Midbrain (tissue), 1 donor: ENCODE results near the gene MAN2A1.
A peak's percentile ranks its signal among the peaks of the same experiment; 100 is the strongest.
"Not testable (repeated sequence)": the region's sequence is repeated elsewhere in the genome, so short reads cannot be mapped to it uniquely, and the experiment has no call there.

Experiments
- DNase-seq: peaks from one replicate; lab custom pipeline; 2025; lab: John Stamatoyannopoulos, UW

MAN2A1 gene

DNA sequence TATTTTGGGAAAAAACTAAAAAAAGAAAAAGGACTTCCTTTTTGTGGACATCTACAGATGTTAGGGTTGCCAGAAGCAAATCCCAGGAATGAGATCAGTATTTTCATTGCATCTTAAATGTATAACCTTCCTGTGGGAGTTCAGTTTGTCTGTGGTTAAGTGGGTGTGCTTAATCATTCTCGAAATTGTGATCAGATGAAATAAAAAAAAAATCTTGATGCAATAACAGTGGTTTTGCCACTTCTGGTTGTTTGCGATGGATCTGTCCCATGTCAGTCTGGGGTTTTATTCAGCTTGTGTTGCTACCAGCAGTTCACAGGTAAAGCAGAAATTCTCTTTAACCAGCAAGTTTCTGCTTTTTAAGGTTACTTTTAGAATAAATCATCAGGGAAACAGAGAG lies 179.0 kb downstream of the MAN2A1 start:
- DNase-seq = no peak

DNA sequence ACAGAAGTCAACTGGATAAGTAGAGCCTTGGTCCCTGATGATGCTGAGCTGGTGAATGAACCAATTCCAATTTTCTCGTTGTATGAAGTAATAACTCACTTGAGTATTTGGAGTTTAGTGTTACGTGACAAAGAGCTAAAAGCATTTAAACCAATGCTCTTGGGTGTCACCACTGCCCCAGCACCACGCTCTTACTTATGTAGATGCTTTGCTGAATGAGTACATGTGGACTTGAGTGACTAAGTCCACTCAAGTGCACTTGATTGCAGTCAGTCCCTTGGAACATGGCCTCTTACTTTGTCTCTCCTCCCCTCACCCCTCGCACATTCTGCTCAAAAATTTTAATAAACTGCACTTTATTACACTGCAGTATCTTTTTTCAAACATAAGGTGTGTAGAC lies 184.0 kb downstream of the MAN2A1 start:
- DNase-seq = no peak

DNA sequence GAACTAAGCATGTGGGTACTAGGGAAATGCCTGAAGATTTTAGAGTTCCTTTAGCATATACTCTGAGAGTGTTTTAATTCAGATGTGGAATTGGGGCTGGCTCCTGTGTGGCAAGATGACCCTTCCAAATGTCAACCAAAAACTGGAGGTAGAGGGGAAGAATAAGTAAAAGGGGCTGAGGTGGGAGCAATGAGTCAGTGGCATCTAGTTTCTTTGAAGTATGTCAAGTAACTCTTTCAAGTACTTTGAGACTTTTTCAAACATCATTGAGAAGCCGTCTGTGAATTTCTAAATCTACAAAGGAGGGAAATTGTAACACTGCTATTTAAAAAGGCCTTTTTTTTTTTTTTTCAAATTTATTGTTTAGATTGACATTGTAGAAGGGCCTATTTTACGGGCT lies 184.4 kb downstream of the MAN2A1 start:
- DNase-seq = no peak

DNA sequence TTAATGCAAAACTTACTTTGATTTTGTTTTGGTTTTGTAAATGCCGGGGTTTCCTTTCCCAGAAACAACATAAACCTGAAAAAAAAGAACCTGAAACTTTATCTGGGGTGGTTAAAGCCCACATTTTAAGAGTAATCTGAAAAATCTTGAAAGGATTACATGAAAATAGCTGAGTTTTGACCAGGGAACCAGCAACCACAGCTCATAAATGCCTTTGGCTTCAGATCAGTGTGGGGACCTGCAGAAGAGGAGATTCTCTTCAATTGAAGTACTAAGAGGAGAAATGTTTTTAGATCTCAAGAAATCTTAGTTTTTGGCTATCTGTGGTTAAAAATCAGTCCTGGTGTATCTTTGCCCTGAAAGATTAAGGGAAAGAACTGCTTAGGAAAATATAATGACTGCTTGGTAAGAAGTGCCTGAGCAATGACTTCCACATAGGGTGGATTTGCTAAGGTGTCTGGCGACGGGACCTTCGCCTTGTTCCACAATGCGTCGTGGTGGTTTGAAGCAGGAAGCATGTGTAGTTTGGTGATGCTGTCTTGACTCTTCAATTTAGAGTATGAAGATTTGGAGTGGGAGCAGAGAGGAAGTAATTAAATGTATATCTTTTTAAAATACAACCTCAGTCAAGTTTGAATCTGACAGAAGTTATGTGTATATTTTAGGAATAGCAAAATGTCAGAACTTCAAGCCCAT lies 186.5 kb downstream of the MAN2A1 start:
- no peak for DNase-seq

DNA sequence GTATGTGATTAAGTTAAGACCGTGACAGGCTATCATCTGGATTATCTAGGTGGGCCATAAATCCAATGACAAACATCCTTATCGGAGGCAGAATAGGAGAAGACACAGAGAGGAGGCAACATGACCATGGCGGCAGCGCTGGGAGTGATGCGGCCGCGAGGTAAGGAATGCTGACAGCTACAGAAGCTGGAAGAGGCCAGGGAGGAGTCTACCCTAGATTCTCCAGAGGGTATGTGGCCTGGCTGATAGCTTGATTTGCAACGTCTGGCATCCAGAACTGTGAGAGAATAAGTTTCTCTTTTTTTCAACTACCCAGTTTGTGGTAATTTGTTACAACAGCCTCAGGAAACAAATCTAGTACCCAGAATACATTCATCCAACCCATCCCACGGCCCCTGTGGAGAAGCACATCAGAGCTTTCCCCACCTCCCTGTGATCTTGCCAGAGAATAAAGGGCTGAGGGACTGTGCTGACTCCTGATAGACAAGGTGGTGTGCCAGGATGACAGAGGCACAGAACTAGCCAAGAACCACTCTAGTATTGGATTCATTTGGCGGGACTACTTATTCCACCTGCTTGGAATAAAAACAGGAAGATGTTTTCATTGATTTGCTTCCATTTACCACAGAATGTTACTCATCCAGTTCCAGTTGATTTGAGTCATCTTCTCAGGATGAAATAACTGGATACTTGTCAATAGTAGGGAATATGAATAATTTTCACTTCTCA lies 187.4 kb downstream of the MAN2A1 start:
- no peak for DNase-seq

DNA sequence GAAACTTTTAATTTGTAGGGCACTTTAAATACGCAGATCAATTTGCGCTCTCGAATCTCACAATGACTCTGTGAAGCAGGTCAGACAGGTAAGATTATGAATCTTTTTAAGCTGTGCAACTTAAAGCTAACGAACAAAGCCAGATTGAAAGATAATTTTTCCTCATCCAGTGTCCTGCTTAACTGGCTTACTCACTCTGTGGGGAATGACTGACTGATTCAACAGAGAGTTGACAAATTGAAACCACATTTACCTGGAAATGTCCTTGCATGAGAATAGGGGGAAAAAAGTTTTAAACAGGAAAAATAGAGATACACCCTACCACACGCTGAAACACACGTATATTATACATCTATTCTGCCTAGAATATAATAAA lies 187.9 kb downstream of the MAN2A1 start:
- DNase-seq = no peak

DNA sequence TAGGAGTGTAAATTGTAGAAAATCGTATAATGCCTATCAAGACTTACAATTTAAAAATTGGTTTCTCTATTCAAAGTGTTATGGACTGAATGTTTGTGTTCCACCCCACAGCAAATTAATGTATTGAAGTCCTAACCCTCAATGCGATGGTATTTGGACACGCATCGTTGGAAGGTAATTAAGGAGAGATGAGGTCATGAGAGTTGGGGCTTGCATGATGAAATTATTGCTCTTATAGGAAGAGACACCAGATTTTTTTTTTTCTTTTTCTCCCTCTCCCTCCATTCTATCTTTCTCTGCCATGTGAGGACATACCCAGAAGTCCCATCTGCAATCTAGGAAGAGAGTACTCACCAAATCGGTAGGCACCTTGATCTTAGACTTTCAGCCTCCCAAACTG lies 189.2 kb downstream of the MAN2A1 start:
- no peak for DNase-seq

DNA sequence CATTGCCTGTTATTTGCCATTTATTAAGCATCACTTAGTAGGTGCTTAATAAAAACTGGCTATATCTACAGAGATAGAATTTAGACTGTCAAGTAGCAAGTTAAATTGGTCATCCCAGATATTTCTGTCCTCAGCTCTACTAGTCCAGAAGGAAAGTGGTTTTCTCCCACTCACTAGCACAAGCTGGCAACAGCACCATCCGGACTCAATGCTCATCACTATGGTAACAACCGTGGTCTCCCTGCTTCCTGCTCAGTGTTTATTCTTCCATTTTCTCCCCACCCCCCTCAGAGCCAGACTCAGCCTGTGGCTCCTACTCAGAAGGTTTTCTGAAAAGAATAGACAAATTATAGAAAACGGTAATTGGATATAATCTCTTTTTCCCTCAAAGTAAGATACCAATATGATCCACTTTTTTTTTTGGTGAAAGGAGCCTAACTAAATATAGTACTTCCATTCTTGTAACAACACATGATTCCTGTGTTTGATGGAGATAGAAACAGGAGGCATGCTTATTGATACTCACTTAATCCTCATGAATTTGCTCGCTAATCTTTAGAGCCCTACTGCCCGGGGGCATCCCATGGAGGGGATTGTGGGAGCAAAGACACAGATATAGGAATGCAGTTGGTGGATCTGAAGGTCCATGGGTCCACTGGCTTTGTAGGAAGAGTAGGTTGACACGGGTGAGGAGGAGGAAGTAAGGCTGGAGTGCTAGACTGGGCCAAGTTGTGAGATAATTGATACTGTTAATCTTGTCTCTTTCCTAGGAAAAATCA lies 191.4 kb downstream of the MAN2A1 start:
- DNase-seq = no peak

DNA sequence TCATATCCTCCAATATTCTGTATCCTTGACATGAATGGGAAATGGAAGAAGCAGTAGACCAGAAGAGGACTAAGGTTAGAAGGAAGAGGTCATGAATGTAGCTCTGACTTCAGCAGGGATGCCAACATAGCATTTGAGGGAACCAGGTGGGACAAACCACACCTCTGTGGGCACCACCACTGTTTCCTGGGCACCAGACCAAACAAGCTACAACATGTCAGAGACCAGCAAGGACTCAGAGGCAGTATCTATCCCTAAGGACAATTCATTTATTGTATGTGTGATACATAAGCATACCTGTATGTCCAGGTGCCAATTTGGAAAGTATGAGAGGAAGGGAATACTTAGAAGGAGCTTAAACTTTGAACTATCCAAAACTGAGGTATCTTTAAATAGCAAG lies 192.8 kb downstream of the MAN2A1 start:
- no peak for DNase-seq

DNA sequence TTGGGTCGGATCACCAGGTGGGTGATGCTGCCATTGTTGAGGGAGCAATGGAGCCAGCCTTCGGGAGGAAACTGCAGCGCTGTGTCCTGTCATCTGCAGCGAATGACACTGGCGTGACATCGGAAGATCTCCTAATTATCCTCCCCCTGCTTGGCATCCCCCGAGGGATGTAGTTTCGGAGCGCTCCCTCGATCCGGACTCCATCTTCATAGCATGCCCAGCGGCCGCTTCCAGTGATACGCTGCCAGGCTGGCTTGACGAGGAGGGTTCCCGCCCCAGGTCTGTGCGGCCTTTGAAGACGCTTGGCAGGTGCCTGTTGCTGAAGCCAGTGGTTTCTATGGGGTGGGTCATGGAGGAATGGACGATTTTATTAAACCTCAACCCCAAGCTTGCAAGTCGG lies 194.9 kb downstream of the MAN2A1 start:
- DNase-seq = no peak

DNA sequence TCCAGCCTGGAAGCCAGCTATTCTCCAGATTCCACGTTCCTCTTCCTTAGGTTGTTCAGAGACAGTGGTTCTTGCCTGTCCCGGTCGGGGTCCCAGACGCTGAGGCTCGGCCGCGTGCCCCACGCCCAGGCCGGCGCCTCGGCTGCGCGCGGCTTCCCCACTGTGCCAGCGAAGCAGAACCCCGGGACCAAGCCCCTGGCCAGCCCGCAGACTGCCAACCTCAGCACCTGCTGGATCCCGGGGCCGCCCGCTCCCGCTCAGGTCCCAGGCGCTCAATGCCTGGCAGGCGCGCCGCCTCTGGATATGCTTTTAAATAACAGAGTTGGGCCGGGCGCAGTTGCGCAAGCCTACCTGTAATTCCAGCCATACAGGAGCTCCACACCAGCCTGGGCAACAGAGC lies 195.5 kb downstream of the MAN2A1 start:
- DNase-seq = no peak

DNA sequence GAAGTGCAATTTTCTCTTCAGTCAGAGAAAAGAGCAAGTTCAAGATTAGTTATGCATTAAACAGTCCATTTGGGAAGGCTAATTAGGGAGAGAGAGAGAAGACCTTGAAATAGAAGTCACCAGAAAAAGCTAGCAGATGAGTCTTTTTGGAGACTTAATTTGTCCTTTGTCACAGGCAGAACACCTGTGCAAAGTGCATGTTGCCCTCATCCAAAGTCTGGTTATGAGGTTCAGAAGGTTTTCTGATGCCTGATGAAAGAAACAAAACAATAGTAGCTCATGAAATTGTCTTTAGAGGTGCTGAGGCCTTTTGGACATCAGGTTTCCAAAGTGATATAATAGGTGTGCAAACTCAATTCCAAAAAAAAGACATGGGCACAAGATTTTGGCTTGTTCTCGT lies 199.3 kb downstream of the MAN2A1 start:
- DNase-seq = no peak

DNA sequence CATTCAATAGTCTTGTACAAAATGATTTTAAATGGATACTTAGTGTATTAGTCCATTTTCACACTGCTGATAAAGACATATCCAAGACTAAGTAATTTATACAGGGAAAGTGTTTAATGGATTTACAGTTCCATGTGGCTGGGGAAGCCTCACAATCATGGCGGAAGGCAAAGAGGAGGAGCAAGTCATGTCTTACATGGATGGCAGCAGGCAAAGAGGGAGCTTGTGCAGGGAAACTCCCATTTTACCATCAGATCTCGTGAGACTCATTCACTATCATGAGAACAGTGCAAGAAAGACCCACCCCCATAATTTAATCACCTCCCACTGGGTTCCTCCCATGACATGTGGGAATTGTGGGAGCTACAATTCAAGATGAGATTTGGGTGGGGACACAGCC lies 203.5 kb downstream of the MAN2A1 start:
- not testable (repeated sequence) for DNase-seq

DNA sequence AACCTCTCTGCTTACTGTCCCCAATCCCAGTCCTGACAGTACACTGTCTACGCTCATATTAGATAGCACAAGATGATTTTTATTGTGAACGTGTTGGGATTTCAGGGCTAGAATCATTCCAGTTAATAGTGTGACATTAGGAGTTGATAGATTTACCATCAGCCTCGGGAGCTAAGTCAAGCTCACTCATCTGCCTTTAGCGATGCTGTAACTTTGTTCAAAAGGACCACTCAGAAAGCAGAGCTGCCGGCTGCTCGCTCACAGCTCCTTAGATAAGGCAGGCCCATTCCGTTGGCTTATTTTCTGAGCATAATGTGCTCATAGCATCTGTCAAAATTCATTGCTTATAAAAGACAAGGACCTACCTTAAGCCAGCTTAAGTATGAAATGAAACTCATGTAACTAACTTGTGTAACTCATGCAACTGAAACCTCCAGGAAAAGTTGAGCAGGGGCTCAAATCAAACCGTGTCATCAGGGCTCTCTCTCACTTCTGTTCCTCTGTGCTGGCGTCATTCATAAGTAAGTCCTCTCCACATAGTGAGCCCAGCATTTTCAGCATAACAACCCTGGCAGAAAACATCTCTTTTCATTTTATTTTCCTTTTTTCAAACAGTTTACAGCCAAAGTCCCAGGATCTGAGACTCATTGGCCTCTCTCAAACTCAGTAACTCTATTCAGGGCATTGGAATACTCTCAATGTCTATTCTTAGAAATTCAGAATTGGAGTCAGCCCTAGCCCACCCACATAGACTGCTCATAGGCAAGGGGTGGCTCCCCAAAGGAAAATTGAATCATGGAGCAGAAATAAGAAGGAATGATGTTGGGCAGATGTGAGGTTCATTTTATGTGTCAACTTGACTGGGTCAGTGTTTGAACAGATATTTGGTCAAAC lies 208.8 kb downstream of the MAN2A1 start:
- DNase-seq = peak; percentile 28

DNA sequence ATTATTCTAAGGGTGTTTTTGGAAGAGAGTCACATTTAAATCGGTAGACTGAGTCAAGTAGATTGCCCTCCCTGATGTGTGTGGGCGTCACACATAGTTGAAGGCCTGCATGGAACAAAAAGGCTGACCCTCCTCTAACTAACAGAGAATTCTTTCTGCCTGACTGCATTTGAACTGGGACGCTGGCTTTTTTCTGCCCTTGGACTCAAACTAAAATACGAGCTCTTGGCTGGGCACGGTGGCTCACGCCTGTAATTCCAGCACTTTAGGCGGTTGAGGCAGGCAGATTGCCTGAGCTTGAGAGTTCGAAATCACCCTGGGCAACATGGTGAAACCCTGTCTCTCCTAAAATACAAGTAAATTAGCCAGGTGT lies 209.4 kb downstream of the MAN2A1 start:
- DNase-seq = peak; percentile 26

DNA sequence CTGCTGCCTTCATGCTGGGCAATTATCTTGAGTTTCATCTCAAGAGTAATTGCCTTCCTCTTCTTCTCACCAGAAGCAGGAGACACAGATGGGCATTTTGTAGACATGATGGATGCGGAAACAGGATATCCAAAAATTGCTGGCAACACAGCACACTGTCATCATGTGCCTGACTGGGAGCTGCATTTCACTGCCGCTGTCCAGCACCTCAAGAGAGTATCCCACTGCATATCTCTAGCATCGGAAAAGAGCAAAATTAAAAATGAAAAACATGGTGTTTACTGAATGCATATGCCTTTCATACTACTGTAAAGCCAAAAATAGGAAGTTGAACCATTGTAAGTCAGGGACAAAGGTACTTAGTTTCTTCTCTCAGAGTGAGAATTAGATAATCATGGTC lies 210.7 kb downstream of the MAN2A1 start:
- no peak for DNase-seq

DNA sequence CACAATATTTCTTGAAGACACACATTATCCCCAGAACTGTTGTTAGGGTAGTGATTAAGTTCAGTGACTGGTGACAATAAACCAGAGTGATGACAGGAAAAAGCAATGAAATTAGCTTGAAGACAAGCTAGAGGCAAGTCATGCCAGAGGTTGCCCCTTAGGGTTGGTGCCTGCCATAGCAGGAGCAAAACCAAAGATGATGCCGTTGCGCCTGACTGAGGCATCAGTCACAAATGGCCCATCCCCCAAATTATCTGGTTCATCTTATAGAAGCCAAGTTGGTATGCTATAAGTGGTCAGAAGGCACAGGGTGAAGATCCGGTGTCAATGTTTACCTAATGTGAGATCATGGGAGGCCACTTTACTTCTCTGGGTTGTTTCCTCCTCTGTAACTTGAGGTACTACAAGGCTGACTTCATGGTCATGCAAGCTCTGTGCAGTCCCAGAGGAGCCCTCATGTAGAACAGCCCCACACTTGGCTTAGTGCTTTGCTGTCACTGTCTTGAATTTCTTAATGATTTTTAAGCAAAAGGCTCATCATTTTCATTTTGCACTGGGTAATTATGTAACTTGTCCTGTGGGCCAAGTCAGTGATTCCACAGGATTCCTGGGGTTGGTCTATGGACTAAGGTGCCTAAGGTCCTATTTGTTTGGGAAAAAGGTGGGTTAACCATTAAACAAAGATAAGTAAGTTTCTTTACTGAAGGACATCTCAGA lies 211.3 kb downstream of the MAN2A1 start:
- DNase-seq = no peak

DNA sequence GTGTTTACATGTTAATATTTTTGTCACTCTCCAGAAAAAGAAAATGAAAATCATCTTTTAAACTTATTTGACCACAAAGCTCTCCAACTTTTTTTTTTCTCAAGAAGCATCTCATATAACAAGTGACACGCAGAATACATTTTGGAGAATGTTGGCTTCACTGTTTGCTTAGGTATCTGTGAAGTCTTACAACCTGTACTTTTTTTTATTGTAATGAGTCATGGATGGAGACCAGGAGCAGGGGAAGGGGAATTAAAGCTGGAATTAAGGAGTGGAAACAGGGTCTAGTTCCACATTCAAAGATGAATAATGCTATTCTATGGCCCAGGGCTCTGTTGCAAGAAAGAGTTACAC lies 211.9 kb downstream of the MAN2A1 start:
- no peak for DNase-seq

DNA sequence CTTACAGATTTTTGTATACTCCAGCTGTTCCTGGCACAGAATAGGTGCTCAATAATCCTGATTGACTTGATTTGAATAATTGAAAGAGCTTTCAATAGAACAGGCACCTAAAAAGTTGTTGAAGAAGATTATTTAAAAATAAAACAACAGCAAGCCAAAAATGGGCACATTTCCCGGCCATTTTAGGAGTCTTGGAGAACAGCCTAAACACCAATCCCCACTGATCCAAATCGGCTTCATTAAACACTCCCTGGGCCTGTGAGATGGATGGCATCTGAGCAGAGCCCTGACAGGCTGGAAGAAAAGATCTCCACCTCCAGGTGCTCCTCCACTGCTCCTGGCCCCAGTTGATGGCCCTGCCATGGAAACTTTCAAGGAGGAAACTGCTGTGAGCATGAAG lies 213.3 kb downstream of the MAN2A1 start:
- DNase-seq = no peak

DNA sequence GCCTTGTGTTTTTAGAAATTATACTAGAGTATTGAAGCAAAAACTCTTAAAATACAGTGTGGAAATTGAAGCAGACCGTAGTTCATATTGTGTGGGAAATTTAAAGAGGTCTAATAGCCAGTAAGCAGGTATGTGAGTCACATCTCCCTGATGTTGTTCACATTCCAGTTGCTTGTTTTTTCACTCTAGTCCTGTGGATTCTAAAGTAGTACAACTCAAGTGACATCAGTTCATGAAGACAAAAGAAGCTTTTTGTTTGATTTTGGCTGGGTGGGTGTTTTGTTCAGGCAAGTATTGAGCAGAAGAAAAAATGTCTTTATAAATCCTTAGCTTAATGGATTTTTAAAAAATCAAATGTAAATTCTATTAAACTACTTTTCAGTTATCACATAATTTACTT lies 216.2 kb downstream of the MAN2A1 start:
- no peak for DNase-seq

DNA sequence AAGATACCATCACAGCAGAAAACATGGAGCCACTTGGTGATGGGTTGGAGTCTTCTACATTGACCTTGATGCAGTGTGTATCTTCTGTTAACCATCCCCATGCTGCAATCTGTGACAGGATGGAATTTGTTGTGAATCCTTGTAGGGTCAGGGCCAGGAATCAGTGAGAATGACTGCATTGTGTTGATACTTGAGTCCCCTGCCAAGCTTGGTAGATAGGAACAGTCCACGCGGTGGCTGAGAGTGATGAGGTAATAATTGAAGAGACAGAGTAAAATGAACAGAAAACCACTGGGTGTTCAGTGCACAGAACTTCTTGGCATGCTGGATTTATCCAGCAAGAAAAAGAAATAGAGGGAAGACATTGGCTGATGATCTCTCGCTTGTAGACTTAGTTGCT lies 217.5 kb downstream of the MAN2A1 start:
- DNase-seq = no peak

DNA sequence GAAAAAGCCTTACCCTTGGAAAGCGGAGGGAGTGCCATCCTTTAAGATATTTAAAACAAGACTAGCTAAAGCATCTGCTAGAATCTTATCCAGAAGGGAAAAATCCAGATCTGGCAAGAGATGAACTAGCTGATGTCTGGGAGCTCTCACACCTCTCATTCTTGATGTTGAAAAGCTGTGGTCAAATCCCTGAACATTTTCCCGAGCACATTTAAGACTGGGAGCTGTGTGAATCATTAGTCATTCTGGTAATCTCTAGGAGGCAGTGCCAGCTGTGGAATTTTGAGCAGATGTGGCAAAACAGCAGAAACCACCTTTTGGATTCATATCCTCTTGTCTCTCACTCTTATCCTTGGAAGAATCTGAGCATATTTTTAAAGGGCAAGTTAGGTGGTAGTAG lies 218.0 kb downstream of the MAN2A1 start:
- DNase-seq = no peak
